ENCODE data around the gene IL37. TPM values are rescaled to one million over a fixed set of nuclear protein-coding genes. Genes with fewer than 3 reads are reported as not detected.

IL37 gene
- total and polyA plus RNA-seq, 4 donors = 1.4 TPM; not detected in 3

- no peak overlapping the region for H3K9ac ChIP-seq (ENCODE audit: insufficient read depth in 1 of 2, low read length in 2 of 2)
- no peaks in the 10 kb centered on the region for H3K27me3 ChIP-seq (ENCODE audit: control insufficient read depth in 3 of 3, insufficient read depth in 3 of 3, low read length in 2 of 3)
- H3K4me3 ChIP-seq = no peak overlapping the region
- WGBS, 2 donors = 73 to 74% methylated on average over 5 of the region's 5 CpGs
- H3K9me3 ChIP-seq (ENCODE audit: control insufficient read depth in 4 of 4, insufficient read depth in 3 of 4, low read length in 3 of 4) = no peaks in the 10 kb centered on the region
- H3K4me1 ChIP-seq (ENCODE audit: control insufficient read depth in 5 of 5, insufficient read depth in 5 of 5, low read length in 5 of 5) = no peaks in the 10 kb centered on the region
- H3K27ac ChIP-seq (ENCODE audit: low read depth in 1 of 2, low read length in 1 of 2) = no peak overlapping the region
- no peaks in the 10 kb centered on the region for H3K36me3 ChIP-seq (ENCODE audit: control insufficient read depth in 4 of 4, insufficient read depth in 4 of 4, low read length in 4 of 4)
- no peak for TF ChIP-seq CTCF (IDR thresholded peaks at IDR 0.05; ENCODE audit: control extremely low read depth, extremely low read depth)
- no peak for ATAC-seq (ENCODE audit: insufficient read depth, low FRiP score)
- DNase-seq = no peak
Measured at GRCh38 chr2:112881217-112881985, 29.6 kb upstream of the IL37 start.

- H3K9me3 ChIP-seq (ENCODE audit: control insufficient read depth in 4 of 4, insufficient read depth in 3 of 4, low read length in 3 of 4) = no peaks in the 10 kb centered on the region
- H3K4me3 ChIP-seq = no peak overlapping the region
- H3K27ac ChIP-seq (ENCODE audit: low read depth in 1 of 2, low read length in 1 of 2) = no peak overlapping the region
- 89 to 99% methylated on average over 2 of the region's 2 CpGs for WGBS, 2 donors
- no peaks in the 10 kb centered on the region for H3K27me3 ChIP-seq (ENCODE audit: control insufficient read depth in 3 of 3, insufficient read depth in 3 of 3, low read length in 2 of 3)
- H3K36me3 ChIP-seq (ENCODE audit: control insufficient read depth in 4 of 4, insufficient read depth in 4 of 4, low read length in 4 of 4) = no peaks in the 10 kb centered on the region
- no peak overlapping the region for H3K9ac ChIP-seq (ENCODE audit: insufficient read depth in 1 of 2, low read length in 2 of 2)
- H3K4me1 ChIP-seq (ENCODE audit: control insufficient read depth in 5 of 5, insufficient read depth in 5 of 5, low read length in 5 of 5) = peaks cover 0 to 6% (median 0%) of the 10 kb centered on the region in 5 donors
- ATAC-seq (ENCODE audit: insufficient read depth, low FRiP score) (no peak), DNase-seq (no peak)
- TF ChIP-seq CTCF (IDR thresholded peaks at IDR 0.05; ENCODE audit: control extremely low read depth, extremely low read depth) = no peak
Measured at GRCh38 chr2:112883669-112884068, 27.3 kb upstream of the IL37 start.

GRCh38 chr2:112884869-112885505, 26.0 kb upstream of the IL37 start:
- Histone ChIP-seq H3K36me3 (ENCODE audit: control insufficient read depth in 4 of 4, insufficient read depth in 4 of 4, low read length in 4 of 4) (no peaks in the 10 kb centered on the region), H3K9me3 (ENCODE audit: control insufficient read depth in 4 of 4, insufficient read depth in 3 of 4, low read length in 3 of 4) (no peaks in the 10 kb centered on the region), H3K4me1 (ENCODE audit: control insufficient read depth in 5 of 5, insufficient read depth in 5 of 5, low read length in 5 of 5) (peaks cover 0 to 6% (median 0%) of the 10 kb centered on the region in 5 donors), H3K9ac (ENCODE audit: insufficient read depth in 1 of 2, low read length in 2 of 2) (no peak overlapping the region), H3K4me3 (no peak overlapping the region), H3K27me3 (ENCODE audit: control insufficient read depth in 3 of 3, insufficient read depth in 3 of 3, low read length in 2 of 3) (no peaks in the 10 kb centered on the region), H3K27ac (ENCODE audit: low read depth in 1 of 2, low read length in 1 of 2) (no peak overlapping the region)
- DNase-seq = peak in 1 of 3 donors; percentile 26
- TF ChIP-seq CTCF (IDR thresholded peaks at IDR 0.05; ENCODE audit: control extremely low read depth, extremely low read depth) = peak; percentile 57
- ATAC-seq (ENCODE audit: insufficient read depth, low FRiP score) = no peak
- 44 to 56% methylated on average over 6 of the region's 6 CpGs for whole genome bisulfite sequencing, 2 donors
